OCI-LY3 (cell line): ENCODE data around the gene TNP2.

ENCODE experiments used
- H2AFZ ChIP-seq: fragments of 200-600, 300-600 bp; shearing (Covaris generic); 2 replicates; pipeline ENCODE4 v1.6.0; 2014; ENCODE audit warnings: antibody characterized with exemption, low read depth, low read length
- H3K27ac ChIP-seq: fragments of 200-600, 300-600 bp; sonication (generic); 2 replicates; pipeline ENCODE4 v1.5.1; 2014; ENCODE audit warnings: mild to moderate bottlenecking, low read length, moderate library complexity, mixed read lengths
- H3K27me3 ChIP-seq: fragments of 200-600, 300-600 bp; sonication (generic); 2 replicates; pipeline ENCODE4 v1.6.1; 2014; ENCODE audit warnings: low read depth, low read length, mixed read lengths
- H3K36me3 ChIP-seq: fragments of 200-600, 300-600 bp; sonication (generic); replicated peaks from 2 replicates; pipeline ENCODE3; 2014; ENCODE audit warnings: low read depth, low read length, mixed read lengths
- H3K4me1 ChIP-seq: fragments of 300-600, 200-600 bp; sonication (generic); 2 replicates; pipeline ENCODE4 v1.6.1; 2014; ENCODE audit warnings: low read length, mixed read lengths
- H3K4me2 ChIP-seq: fragments of 200-600, 300-600 bp; sonication (generic); 2 replicates; pipeline ENCODE4 v1.6.1; 2014; ENCODE audit warnings: low read length, mixed read lengths
- H3K4me3 ChIP-seq: fragments of 300-600, 200-600 bp; sonication (generic); 2 replicates; pipeline ENCODE4 v1.5.1; 2014; ENCODE audit warnings: antibody characterized with exemption, mild to moderate bottlenecking, low read length, moderate library complexity
- H3K79me2 ChIP-seq: fragments of 300-600, 200-600 bp; shearing (Covaris generic); 2 replicates; pipeline ENCODE4 v1.6.1; 2014; ENCODE audit warnings: mild to moderate bottlenecking, low read length, mixed read lengths
- H3K9ac ChIP-seq: fragments of 300-600, 200-600 bp; shearing (Covaris generic); 2 replicates; pipeline ENCODE4 v1.6.0; 2014; ENCODE audit warnings: mild to moderate bottlenecking, low read length, moderate library complexity
- H3K9me3 ChIP-seq: fragments of 200-600, 300-600 bp; shearing (Covaris generic); 2 replicates; pipeline ENCODE4 v1.6.1; 2014; ENCODE audit warnings: low read length, mixed read lengths; ENCODE audit not compliant: insufficient read depth
- H4K20me1 ChIP-seq: fragments of 200-600, 300-600 bp; sonication (generic); 2 replicates; pipeline ENCODE4 v1.6.1; 2016; ENCODE audit warnings: low read length, mixed read lengths; ENCODE audit not compliant: insufficient read depth
- CTCF ChIP-seq: fragments of 200-600, 300-600 bp; sonication (generic); IDR thresholded peaks from 2 replicates; pipeline ENCODE4 v1.5.1; 2014; ENCODE audit warnings: antibody characterized with exemption, low read length, low read depth
- EZH2phosphoT487 ChIP-seq: fragments of 200-600 bp; shearing (Covaris generic); IDR thresholded peaks from 2 replicates; pipeline ENCODE4 v1.6.1; 2018; ENCODE audit warnings: antibody characterized with exemption, mixed run types, low read depth

The TNP2 gene

GRCh38 chr16:11262915-11263314 is 6.2 kb downstream of the TNP2 start:
- Histone ChIP-seq H3K9ac (no peak overlapping the region), H3K36me3 (no peaks in the 10 kb centered on the region), H3K4me2 (no peak overlapping the region), H4K20me1 (no peaks in the 10 kb centered on the region), H2AFZ (no peak overlapping the region), H3K4me3 (no peak overlapping the region), H3K79me2 (no peaks in the 10 kb centered on the region), H3K27ac (no peak overlapping the region), H3K27me3 (peaks cover 16% of the 10 kb centered on the region; the same call in 1 of the 2 replicates), H3K9me3 (no peaks in the 10 kb centered on the region), H3K4me1 (peaks cover 28% of the 10 kb centered on the region)
- TF ChIP-seq EZH2phosphoT487 = no peak
- TF ChIP-seq CTCF = no peak

GRCh38 chr16:11260596-11260966 is 8.5 kb downstream of the TNP2 start:
- Histone ChIP-seq H3K4me1 (peaks cover 39% of the 10 kb centered on the region), H3K27ac (no peak overlapping the region), H3K9me3 (no peaks in the 10 kb centered on the region), H3K4me3 (no peak overlapping the region), H3K36me3 (no peaks in the 10 kb centered on the region), H3K4me2 (no peak overlapping the region), H2AFZ (no peak overlapping the region), H3K9ac (no peak overlapping the region), H3K79me2 (peaks cover 3% of the 10 kb centered on the region; the same call in 1 of the 2 replicates), H3K27me3 (peaks cover 13% of the 10 kb centered on the region; the same call in 1 of the 2 replicates), H4K20me1 (no peaks in the 10 kb centered on the region)
- no peak for TF ChIP-seq EZH2phosphoT487
- TF ChIP-seq CTCF = no peak

DNA sequence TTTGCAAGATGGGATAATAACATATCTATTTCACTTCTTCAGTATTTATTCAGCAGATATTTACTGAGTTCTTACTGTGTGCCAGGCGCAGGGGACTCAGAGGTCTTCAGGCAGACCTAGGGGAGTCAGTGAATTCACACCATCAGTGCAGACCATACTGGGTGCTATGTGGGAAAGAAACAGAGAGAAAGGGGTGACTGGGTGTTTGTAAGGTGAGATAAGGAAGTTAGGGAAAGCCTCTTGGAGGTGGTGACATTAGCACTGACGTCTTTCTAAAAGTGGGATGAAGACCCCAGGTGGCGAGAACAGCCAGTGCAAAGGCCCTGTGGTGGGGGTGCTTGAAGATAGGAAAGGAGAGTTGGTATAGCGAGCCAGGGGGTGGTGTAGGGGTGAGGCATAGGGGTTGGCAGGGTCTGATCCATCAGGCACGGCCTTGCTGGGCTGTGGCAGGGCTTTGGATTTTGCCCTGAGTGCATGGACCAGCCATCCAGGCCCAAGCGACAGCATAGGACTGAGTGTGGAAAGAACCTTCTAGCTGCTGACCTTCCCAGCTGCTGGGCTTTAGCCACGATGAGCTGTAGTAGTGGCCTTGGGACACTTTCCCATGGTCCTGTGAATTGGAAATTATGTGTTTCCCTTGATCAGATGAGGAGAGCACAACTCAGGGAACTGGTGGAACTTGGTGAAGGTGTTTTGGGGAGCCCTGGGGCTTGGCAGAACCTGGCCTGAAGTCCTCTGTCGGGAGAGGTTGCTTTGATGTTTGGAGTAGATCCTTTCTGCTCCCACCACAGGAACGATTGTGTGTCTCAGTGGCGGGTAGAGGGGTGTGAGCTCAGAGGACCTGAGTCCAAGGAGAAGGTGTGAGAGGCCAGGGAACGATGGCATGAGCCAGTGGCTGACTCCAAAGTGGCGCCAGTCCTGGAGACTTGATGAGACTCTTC is 9.2 kb downstream of the TNP2 start:
- Histone ChIP-seq H4K20me1 (peaks cover 5% of the 10 kb centered on the region), H3K79me2 (peaks cover 9% of the 10 kb centered on the region), H3K27me3 (peaks cover 13% of the 10 kb centered on the region; the same call in 1 of the 2 replicates), H2AFZ (no peak overlapping the region), H3K9me3 (no peaks in the 10 kb centered on the region), H3K27ac (no peak overlapping the region), H3K4me1 (peaks cover 41% of the 10 kb centered on the region), H3K36me3 (peaks cover 4% of the 10 kb centered on the region), H3K9ac (no peak overlapping the region), H3K4me2 (no peak overlapping the region), H3K4me3 (no peak overlapping the region)
- TF ChIP-seq CTCF (no peak), EZH2phosphoT487 (no peak)
